GM19395 (cell line): ENCODE results near the gene WWTR1.
A peak's percentile ranks its signal among the peaks of the same experiment; 100 is the strongest.

Source experiments
- ATAC-seq: cut with Tn5 transposase; IDR thresholded peaks from one replicate; pipeline ENCODE4 v1.9.1; 2021; ENCODE audit warnings: mild to moderate bottlenecking, moderate library complexity; ENCODE audit not compliant: unreplicated experiment

WWTR1 gene

GRCh38 chr3:149507491-149508324 is 150.1 kb downstream of the WWTR1 start:
- no peak for ATAC-seq

- no peak for ATAC-seq
These were observed 150.9 kb downstream of the WWTR1 start for GRCh38 chr3:149506965-149507364.

GRCh38 chr3:149506540-149506939 is 151.3 kb downstream of the WWTR1 start:
- no peak for ATAC-seq

- ATAC-seq = no peak
These were observed 155.4 kb downstream of the WWTR1 start for GRCh38 chr3:149502438-149502837.

GRCh38 chr3:149501524-149501923 is 156.3 kb downstream of the WWTR1 start:
- ATAC-seq = no peak

- no peak for ATAC-seq
These were observed 159.7 kb downstream of the WWTR1 start for GRCh38 chr3:149497966-149498670.

- no peak for ATAC-seq
These were observed 160.9 kb downstream of the WWTR1 start for GRCh38 chr3:149496891-149497290.

- no peak for ATAC-seq
These were observed 162.2 kb downstream of the WWTR1 start for GRCh38 chr3:149495581-149496125.

GRCh38 chr3:149494759-149495580 is 162.9 kb downstream of the WWTR1 start:
- no peak for ATAC-seq

GRCh38 chr3:149494022-149494758 is 163.6 kb downstream of the WWTR1 start:
- ATAC-seq = no peak

- ATAC-seq = no peak
These were observed 164.4 kb downstream of the WWTR1 start for GRCh38 chr3:149493315-149494021.

- ATAC-seq = no peak
These were observed 167.4 kb downstream of the WWTR1 start for GRCh38 chr3:149490260-149490971.

- ATAC-seq = no peak
These were observed 168.7 kb downstream of the WWTR1 start for GRCh38 chr3:149489060-149489690.

- peak; percentile 68 for ATAC-seq
These were observed 170.1 kb downstream of the WWTR1 start for GRCh38 chr3:149487598-149488197.

- no peak for ATAC-seq
These were observed 171.1 kb downstream of the WWTR1 start for GRCh38 chr3:149486726-149487125.

GRCh38 chr3:149481491-149481890 is 176.3 kb downstream of the WWTR1 start:
- no peak for ATAC-seq

GRCh38 chr3:149481056-149481455 is 176.8 kb downstream of the WWTR1 start:
- ATAC-seq = no peak

- peak; percentile 98 for ATAC-seq
These were observed 177.4 kb downstream of the WWTR1 start for GRCh38 chr3:149480326-149481017.
